ENCODE data around the gene YDJC. TPM values are rescaled to one million over a fixed set of nuclear protein-coding genes. Genes with fewer than 3 reads are reported as not detected.

The YDJC gene
- total RNA-seq, 3 donors from 2014 or later (not counting 1 experiment from before 2014, with no cell fraction given) = 20.5 to 24.4 (median 21.6) TPM

- ATAC-seq (no peak), DNase-seq (peak; percentile 39 to 76)
- Histone ChIP-seq H3K27me3 (ENCODE audit: control insufficient read depth, insufficient read depth, low read length) (no peaks in the 10 kb centered on the region), H3K4me1 (ENCODE audit: control insufficient read depth, insufficient read depth, low read length) (peaks cover 34% of the 10 kb centered on the region), H3K9me3 (ENCODE audit: control insufficient read depth, insufficient read depth, low read length) (no peaks in the 10 kb centered on the region), H3K27ac (ENCODE audit: low read length) (peak overlapping the region; percentile 80), H3K4me3 (ENCODE audit: low read length) (peak overlapping the region; percentile 92), H3K36me3 (ENCODE audit: control insufficient read depth, insufficient read depth, low read length) (peaks cover 13% of the 10 kb centered on the region)
- intact Hi-C loops (cut with micrococcal nuclease) = loop anchor here (1.0 kb wide), 1 partner anchor 14 kb away; no protein-coding TSS in a partner anchor
- H3K27ac Mint-ChIP-seq = peak overlapping the region; percentile 86 to 90
- no peaks in the 10 kb centered on the region for H3K9me3 Mint-ChIP-seq
- no peaks in the 10 kb centered on the region for H3K36me3 Mint-ChIP-seq
- H3K4me1 Mint-ChIP-seq = peaks cover 36 to 42% of the 10 kb centered on the region in 2 donors
- H3K4me3 Mint-ChIP-seq = peak overlapping the region; percentile 93
- under 1% methylated on average over 56 of the region's 56 CpGs for WGBS (ENCODE audit: insufficient coverage)
- H3K27me3 Mint-ChIP-seq (ENCODE audit: low read depth in 2 of 2) = no peaks in the 10 kb centered on the region
- TF ChIP-seq, protein P1, sequence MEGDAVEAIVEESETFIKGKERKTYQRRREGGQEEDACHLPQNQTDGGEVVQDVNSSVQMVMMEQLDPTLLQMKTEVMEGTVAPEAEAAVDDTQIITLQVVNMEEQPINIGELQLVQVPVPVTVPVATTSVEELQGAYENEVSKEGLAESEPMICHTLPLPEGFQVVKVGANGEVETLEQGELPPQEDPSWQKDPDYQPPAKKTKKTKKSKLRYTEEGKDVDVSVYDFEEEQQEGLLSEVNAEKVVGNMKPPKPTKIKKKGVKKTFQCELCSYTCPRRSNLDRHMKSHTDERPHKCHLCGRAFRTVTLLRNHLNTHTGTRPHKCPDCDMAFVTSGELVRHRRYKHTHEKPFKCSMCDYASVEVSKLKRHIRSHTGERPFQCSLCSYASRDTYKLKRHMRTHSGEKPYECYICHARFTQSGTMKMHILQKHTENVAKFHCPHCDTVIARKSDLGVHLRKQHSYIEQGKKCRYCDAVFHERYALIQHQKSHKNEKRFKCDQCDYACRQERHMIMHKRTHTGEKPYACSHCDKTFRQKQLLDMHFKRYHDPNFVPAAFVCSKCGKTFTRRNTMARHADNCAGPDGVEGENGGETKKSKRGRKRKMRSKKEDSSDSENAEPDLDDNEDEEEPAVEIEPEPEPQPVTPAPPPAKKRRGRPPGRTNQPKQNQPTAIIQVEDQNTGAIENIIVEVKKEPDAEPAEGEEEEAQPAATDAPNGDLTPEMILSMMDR (IDR thresholded peaks at IDR 0.05) = peak; percentile 50
Measured at GRCh38 chr22:21642584-21643448, 13.0 kb upstream of the YDJC start.

DNA sequence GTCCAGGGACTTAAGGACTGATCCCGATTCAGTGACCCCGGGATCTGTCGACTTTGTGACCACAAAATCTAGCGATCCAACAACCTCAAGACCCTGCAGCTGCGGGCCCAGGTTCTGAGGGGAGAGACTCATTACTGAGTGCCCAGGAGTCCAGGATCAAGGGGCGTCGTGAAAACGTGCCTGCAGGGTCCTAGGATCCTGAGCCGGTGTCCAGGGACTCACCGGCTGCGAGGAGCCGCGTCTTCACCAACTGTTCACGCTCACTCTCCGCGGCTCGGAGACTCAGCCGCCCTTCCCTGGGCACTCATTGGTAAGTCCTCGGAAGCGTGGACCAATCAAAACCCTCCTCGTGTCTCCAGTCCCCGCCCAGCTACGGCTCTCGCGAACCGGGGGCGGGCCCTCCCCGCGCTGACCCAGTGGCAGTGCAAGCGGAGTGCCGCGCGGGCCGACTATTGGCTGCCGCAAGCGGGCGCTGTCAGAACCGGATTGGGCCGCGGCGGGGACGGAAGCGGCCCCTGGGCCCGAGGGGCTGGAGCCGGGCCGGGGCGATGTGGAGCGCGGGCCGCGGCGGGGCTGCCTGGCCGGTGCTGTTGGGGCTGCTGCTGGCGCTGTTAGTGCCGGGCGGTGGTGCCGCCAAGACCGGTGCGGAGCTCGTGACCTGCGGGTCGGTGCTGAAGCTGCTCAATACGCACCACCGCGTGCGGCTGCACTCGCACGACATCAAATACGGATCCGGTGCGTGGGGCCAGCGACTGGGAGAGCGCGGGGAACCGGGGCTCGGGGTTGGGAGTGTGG, 12.2 kb upstream of the YDJC start, which contains the start of gene SDF2L1:
TSS of gene SDF2L1 (plus strand) at position 514 of the 795 bp plus-strand sequence. CDS start at position 549, 35 bp downstream.
- peak within 1 kb of the TSS; percentile 80 for H3K27ac ChIP-seq (ENCODE audit: low read length)
- peak within 1 kb of the TSS; percentile 92 for H3K4me3 ChIP-seq (ENCODE audit: low read length)
- peaks cover 11% of the 10 kb centered on the region for H3K36me3 ChIP-seq (ENCODE audit: control insufficient read depth, insufficient read depth, low read length)
- H3K9me3 ChIP-seq (ENCODE audit: control insufficient read depth, insufficient read depth, low read length) = no peaks in the 10 kb centered on the region
- WGBS (ENCODE audit: insufficient coverage) = under 1% methylated on average over 76 of the region's 76 CpGs
- peaks cover 31% of the 10 kb centered on the region for H3K4me1 ChIP-seq (ENCODE audit: control insufficient read depth, insufficient read depth, low read length)
- Mint-ChIP-seq H3K4me3 (peak within 1 kb of the TSS; percentile 93), H3K9me3 (no peaks in the 10 kb centered on the region), H3K4me1 (peaks cover 35 to 42% of the 10 kb centered on the region in 2 donors), H3K36me3 (no peaks in the 10 kb centered on the region), H3K27me3 (ENCODE audit: low read depth in 2 of 2) (no peaks in the 10 kb centered on the region), H3K27ac (peak within 1 kb of the TSS; percentile 86 to 90)
- no peaks in the 10 kb centered on the region for H3K27me3 ChIP-seq (ENCODE audit: control insufficient read depth, insufficient read depth, low read length)
- intact Hi-C loops (cut with micrococcal nuclease) = loop anchor here (1.0 kb wide), 1 partner anchor 13 kb away; no protein-coding TSS in a partner anchor
- ATAC-seq (peak; percentile 94 to 99 (median 95)), DNase-seq (peak; percentile 98 to 99)
- TF ChIP-seq, protein P1 (IDR thresholded peaks at IDR 0.05) = no peak

- no peaks in the 10 kb centered on the region for H3K9me3 Mint-ChIP-seq
- peak overlapping the region; percentile 93 for H3K4me3 Mint-ChIP-seq
- Histone ChIP-seq H3K36me3 (ENCODE audit: control insufficient read depth, insufficient read depth, low read length) (peaks cover 11% of the 10 kb centered on the region), H3K9me3 (ENCODE audit: control insufficient read depth, insufficient read depth, low read length) (no peaks in the 10 kb centered on the region), H3K27me3 (ENCODE audit: control insufficient read depth, insufficient read depth, low read length) (no peaks in the 10 kb centered on the region), H3K4me3 (ENCODE audit: low read length) (peak overlapping the region; percentile 60), H3K4me1 (ENCODE audit: control insufficient read depth, insufficient read depth, low read length) (peaks cover 25% of the 10 kb centered on the region), H3K27ac (ENCODE audit: low read length) (peak overlapping the region; percentile 78)
- 12% methylated on average over 9 of the region's 9 CpGs for WGBS (ENCODE audit: insufficient coverage)
- TF ChIP-seq, protein P1 (IDR thresholded peaks at IDR 0.05) = no peak
- DNase-seq (peak in 1 of 2 donors; percentile 38), ATAC-seq (no peak)
- no peaks in the 10 kb centered on the region for H3K27me3 Mint-ChIP-seq (ENCODE audit: low read depth in 2 of 2)
- H3K36me3 Mint-ChIP-seq = no peaks in the 10 kb centered on the region
- H3K27ac Mint-ChIP-seq = peak overlapping the region; percentile 86 to 90
- peaks cover 30 to 36% of the 10 kb centered on the region in 2 donors for H3K4me1 Mint-ChIP-seq
- intact Hi-C loops (cut with micrococcal nuclease) = no loop called here
Measured at GRCh38 chr22:21641417-21641788, 11.6 kb upstream of the YDJC start.

Measured in natural killer cell (primary cell).